Measurements from ENCODE around the gene LRIT3.

The LRIT3 gene

DNA sequence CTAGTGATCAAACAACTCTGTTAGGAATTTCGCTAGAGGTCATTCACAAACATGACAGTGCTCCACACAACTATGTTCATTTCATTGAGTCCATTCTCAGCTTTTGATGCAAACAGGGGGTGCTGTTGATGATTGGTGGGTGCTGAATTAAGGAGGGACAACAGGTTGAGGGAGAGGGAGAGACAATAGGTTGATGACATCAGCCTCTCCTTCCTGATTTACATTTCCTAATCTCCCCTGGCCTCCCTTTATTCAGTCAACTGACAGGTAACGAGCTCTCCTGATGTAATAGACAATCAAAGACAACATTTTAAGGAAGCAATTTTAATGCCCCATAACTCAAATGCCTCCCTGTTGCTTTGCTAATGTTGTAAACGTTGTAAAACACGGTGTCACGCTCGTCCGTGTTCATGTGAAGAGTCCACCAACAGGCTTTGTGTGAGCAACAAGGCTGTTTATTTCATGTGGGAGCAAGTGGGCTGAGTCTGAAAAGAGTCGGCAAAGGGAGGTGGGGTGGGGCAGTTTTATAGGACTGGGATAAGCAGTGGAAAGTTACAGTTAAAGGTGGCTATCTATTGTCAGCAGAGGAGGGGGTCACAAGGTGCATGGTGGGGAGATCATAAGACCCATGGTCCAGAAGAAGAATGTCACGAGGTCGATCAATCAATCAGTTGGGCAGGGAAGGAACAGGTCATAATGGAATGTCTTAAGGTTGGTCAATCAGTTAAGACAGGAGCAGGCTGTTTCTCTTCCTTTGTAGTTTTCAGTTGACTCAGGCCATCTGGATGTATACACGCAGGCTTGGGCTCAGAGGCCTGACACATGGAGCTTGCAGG is 37.1 kb upstream of the LRIT3 start:
- no peak overlapping the region for H3K27ac ChIP-seq
- DNase-seq (ENCODE audit: low spot score): no peak
- TF ChIP-seq, protein P1, sequence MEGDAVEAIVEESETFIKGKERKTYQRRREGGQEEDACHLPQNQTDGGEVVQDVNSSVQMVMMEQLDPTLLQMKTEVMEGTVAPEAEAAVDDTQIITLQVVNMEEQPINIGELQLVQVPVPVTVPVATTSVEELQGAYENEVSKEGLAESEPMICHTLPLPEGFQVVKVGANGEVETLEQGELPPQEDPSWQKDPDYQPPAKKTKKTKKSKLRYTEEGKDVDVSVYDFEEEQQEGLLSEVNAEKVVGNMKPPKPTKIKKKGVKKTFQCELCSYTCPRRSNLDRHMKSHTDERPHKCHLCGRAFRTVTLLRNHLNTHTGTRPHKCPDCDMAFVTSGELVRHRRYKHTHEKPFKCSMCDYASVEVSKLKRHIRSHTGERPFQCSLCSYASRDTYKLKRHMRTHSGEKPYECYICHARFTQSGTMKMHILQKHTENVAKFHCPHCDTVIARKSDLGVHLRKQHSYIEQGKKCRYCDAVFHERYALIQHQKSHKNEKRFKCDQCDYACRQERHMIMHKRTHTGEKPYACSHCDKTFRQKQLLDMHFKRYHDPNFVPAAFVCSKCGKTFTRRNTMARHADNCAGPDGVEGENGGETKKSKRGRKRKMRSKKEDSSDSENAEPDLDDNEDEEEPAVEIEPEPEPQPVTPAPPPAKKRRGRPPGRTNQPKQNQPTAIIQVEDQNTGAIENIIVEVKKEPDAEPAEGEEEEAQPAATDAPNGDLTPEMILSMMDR (IDR thresholded peaks at IDR 0.05): no peak
- H3K4me3 ChIP-seq: no peak overlapping the region

DNA sequence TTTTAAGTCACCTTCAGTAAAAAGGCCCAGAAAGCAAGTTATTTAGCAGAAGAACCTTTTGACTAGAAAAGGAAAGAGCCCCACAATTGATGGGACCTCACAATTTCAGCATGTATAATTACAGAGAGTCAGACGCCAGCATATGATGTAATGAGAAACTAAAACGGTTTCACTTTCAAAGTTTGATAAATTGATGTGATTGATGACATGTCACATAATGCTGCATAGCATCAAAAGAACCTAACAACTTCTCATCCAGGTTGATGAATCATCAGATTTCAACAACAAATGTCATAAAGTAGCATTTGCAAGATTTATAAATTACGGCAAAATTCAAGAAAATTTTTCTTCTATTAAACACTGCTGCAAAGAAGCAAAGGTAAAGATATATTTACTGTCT is 36.2 kb upstream of the LRIT3 start:
- DNase-seq (ENCODE audit: low spot score): no peak
- TF ChIP-seq, protein P1 (IDR thresholded peaks at IDR 0.05): no peak
- H3K4me3 ChIP-seq: no peak overlapping the region
- H3K27ac ChIP-seq: no peak overlapping the region

DNA sequence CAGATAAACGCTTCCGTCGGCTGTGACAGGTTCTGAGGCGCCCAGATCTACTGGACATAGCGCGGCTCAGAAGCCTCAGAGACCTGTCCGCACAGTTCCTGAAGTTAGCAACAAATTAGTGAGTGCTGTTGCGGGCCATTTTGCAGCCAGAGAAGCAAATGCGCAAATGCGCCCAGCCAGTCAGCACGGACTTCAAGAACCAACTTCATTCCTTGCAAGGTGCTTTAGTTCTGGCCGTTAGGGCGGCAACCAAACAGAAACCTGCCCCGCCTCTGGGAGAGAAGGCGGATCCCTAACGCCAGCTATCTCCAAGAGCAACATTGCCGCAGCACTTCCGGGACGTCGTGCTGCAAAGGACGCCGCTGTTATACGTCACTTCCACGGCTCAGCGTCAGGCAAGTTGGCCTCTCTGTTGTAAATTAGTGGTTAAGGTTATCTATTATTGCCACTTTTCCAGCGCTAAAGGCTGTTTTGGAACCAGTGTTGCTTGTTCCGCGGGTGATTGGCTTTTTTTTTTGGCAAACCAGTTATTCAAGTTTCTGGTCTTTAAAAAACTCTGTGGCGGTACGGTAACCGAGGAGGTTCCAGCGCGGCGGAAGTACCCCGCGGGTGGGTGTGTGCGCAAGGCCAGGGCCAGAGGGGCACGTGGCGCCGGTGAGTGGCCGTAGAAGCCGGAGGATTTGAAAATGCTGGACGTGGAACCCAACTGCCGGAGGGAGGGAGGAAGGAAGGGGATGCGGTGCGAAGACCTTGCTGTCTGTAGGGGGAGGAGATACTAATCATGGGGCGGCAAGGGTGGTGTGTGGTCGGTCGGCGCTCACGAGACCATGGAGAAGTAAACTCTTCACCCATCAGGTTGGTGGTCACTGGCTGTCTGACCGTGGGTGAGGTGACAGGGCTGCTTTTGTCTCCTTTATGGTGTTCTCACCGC is 32.5 kb upstream of the LRIT3 start, which contains the start of gene GAR1:
TSS of gene GAR1 (plus strand) at position 612 of the 931 bp plus-strand sequence. CDS start 403 bp downstream, outside the sequence.
- H3K27ac ChIP-seq: peak within 1 kb of the TSS; percentile 50 to 72
- H3K4me3 ChIP-seq: peak within 1 kb of the TSS; percentile 84
- peak; percentile 92 for DNase-seq (ENCODE audit: low spot score)
- TF ChIP-seq, protein P1 (IDR thresholded peaks at IDR 0.05): no peak

DNA sequence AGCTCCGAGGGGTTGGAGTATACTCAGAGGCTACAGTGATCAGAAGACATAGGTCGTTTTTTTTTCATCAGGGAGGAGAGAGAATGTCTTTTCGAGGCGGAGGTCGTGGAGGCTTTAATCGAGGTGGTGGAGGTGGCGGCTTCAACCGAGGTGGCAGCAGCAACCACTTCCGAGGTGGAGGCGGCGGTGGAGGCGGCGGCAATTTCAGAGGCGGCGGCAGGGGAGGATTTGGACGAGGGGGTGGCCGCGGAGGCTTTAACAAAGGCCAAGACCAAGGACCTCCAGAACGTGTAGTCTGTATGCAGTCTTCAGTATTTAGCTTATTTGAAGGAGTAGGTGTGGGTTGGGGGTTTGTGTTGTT is 31.8 kb upstream of the LRIT3 start:
- DNase-seq (ENCODE audit: low spot score): no peak
- Histone ChIP-seq H3K27ac (peak overlapping the region; percentile 50 to 72), H3K4me3 (peak overlapping the region; percentile 84)
- TF ChIP-seq, protein P1 (IDR thresholded peaks at IDR 0.05): no peak

DNA sequence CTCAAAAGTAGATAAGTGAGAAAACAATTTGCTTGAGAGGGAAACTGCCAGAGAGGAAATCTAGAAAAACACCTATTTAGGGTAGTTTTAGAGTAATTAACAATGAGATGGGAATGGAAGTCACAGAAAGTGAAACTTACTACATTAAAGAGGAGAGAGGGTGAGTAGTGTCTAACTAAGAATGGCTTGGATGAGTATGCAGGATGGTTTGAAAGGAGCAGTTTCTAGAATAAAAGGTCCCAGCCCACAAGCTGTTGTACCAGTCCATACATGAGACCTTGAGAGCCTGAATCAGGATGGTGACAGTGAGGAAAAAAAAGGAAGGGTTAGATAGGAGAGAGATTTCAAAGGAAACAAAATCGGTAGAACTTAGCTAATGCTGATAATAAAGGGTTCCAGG is 31.0 kb upstream of the LRIT3 start:
- Histone ChIP-seq H3K4me3 (no peak overlapping the region), H3K27ac (no peak overlapping the region)
- TF ChIP-seq, protein P1 (IDR thresholded peaks at IDR 0.05): no peak
- no peak for DNase-seq (ENCODE audit: low spot score)

DNA sequence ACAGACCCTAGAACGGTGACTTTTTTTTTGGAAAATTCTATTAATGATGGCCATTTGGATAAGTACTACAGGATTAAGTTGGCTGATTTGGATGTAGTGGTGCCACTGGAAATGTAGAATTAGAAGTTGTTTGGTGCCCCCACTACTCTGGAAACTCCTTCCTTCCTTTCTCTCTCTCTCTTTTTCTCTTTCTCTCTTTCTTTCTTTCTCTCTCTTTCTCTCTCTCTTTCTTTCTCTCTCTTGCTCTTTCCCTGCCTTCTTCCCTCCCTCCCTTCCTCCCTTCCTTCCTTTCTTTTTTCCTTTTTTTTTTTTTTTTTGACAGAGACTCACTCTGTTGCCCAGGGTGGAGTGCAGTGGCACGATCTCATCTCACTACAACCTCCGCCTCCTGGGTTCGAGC is 29.6 kb upstream of the LRIT3 start:
- no peak for DNase-seq (ENCODE audit: low spot score)
- H3K4me3 ChIP-seq: no peak overlapping the region
- TF ChIP-seq, protein P1 (IDR thresholded peaks at IDR 0.05): no peak
- no peak overlapping the region for H3K27ac ChIP-seq

Data from coronary artery (tissue), 2 donors.